GM18505 (cell line): ENCODE results near the gene CCDC87.
"Not testable (repeated sequence)": the region's sequence is repeated elsewhere in the genome, so short reads cannot be mapped to it uniquely, and the experiment has no call there.

Experiments
- ATAC-seq: cut with Tn5 transposase; IDR thresholded peaks from one replicate; pipeline ENCODE4 v1.9.1; 2021; ENCODE audit not compliant: unreplicated experiment
- POLR2A ChIP-seq: IDR thresholded peaks from 4 replicates; pipeline ENCODE4 v1.6.1; 2011; ENCODE audit warnings: borderline replicate concordance; ENCODE audit not compliant: insufficient read depth, insufficient read length; ENCODE audit errors: extremely low read depth

Gene CCDC87

GRCh38 chr11:66607126-66607834, 14.4 kb upstream of the CCDC87 start:
- no peak for ATAC-seq

GRCh38 chr11:66606608-66607007, 13.7 kb upstream of the CCDC87 start:
- not testable (repeated sequence) for ATAC-seq

More at GRCh38 chr11:66607126-66607834, 14.4 kb upstream of the CCDC87 start:
- no peak for TF ChIP-seq POLR2A

GRCh38 chr11:66604155-66604554, 11.3 kb upstream of the CCDC87 start:
- no peak for TF ChIP-seq POLR2A
- ATAC-seq: no peak

GRCh38 chr11:66603072-66603471, 10.2 kb upstream of the CCDC87 start:
- TF ChIP-seq POLR2A: no peak
- no peak for ATAC-seq

GRCh38 chr11:66600631-66601233, 7.9 kb upstream of the CCDC87 start:
- no peak for ATAC-seq

GRCh38 chr11:66600219-66600618, 7.4 kb upstream of the CCDC87 start:
- TF ChIP-seq POLR2A: no peak
- no peak for ATAC-seq

More at GRCh38 chr11:66600631-66601233, 7.9 kb upstream of the CCDC87 start:
- TF ChIP-seq POLR2A: no peak

GRCh38 chr11:66598993-66599392, 6.1 kb upstream of the CCDC87 start:
- no peak for ATAC-seq
- no peak for TF ChIP-seq POLR2A

GRCh38 chr11:66595245-66595904, 2.5 kb upstream of the CCDC87 start:
- TF ChIP-seq POLR2A: no peak
- no peak for ATAC-seq

GRCh38 chr11:66593650-66594049, 787 bp upstream of the CCDC87 start:
- ATAC-seq: no peak
- no peak for TF ChIP-seq POLR2A

GRCh38 chr11:66593303-66593635, 406 bp upstream of the CCDC87 start:
- ATAC-seq: peak; percentile 33
- no peak for TF ChIP-seq POLR2A

GRCh38 chr11:66591175-66591574, 1.7 kb downstream of the CCDC87 start:
- no peak for TF ChIP-seq POLR2A
- no peak for ATAC-seq

GRCh38 chr11:66589996-66590675, 2.7 kb downstream of the CCDC87 start:
- no peak for TF ChIP-seq POLR2A
- no peak for ATAC-seq

- ATAC-seq: not testable (repeated sequence)
Observed at GRCh38 chr11:66589315-66589714, 3.5 kb downstream of the CCDC87 start.

- TF ChIP-seq POLR2A: no peak
- ATAC-seq: no peak
Observed at GRCh38 chr11:66586136-66586535, 6.7 kb downstream of the CCDC87 start.

- ATAC-seq: not testable (repeated sequence)
Observed at GRCh38 chr11:66585447-66585846, 7.4 kb downstream of the CCDC87 start.

GRCh38 chr11:66582565-66583147, 10.2 kb downstream of the CCDC87 start:
- ATAC-seq: not testable (repeated sequence)
